T-helper 2 cell treated with Interferon-gamma antibody and Interleukin-4, amounts not matched to agents 5 μg/mL and 100 μg/mL, for 36 hours (primary cell): ENCODE data around the gene TPRN.

Experiments
- DNase-seq: peaks from one replicate; pipeline ENCODE4 v3.0.0; 2021; ENCODE audit warnings: low spot score
- H3K27ac Mint-ChIP-seq: one replicate; pipeline ENCODE4 v1.8.0; 2021; ENCODE audit warnings: mild to moderate bottlenecking, mixed read lengths
- H3K27me3 Mint-ChIP-seq: one replicate; pipeline ENCODE4 v1.8.0; 2021; ENCODE audit warnings: low read depth, mixed read lengths
- H3K36me3 Mint-ChIP-seq: one replicate; pipeline ENCODE4 v1.8.0; 2021; ENCODE audit warnings: low read depth, mixed read lengths
- H3K4me1 Mint-ChIP-seq: one replicate; pipeline ENCODE4 v1.8.0; 2021; ENCODE audit warnings: low read depth, mixed read lengths
- H3K4me3 Mint-ChIP-seq: one replicate; pipeline ENCODE4 v1.8.0; 2022; ENCODE audit warnings: mild to moderate bottlenecking, moderate library complexity, mixed read lengths
- H3K9me3 Mint-ChIP-seq: one replicate; pipeline ENCODE4 v1.8.0; 2021; ENCODE audit warnings: mixed read lengths

TPRN gene

DNA sequence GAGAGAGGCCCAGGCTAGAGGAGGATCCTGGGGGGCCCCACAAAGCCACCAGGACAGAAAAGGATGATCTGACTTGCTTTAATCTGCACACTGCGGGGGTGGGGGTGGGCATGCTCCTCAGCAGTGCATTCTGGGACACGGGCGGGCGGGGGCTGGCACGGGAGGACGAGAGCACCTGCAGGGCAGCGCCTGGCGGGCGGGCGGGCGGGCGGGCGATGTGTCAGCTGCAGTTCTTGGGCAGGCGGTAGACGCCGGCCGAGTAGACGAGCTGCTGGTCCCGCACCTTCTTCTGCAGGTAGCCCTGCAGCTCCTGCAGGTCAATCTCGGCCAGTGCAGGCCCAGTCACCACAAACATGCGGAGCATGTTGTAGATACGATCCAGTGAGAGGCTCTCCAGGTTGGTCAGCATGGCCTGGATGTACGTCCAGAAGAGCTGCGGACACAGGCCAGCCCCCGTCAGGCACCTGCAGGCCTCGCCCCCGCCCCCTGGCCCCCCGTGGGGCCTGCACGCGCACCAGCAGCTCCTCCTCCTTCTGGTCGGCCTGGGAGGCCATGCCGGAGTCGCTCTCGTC lies 25.7 kb downstream of the TPRN start:
- no peak for DNase-seq
- Mint-ChIP-seq H3K4me3 (no peak overlapping the region), H3K36me3 (peaks cover 4% of the 10 kb centered on the region)

DNA sequence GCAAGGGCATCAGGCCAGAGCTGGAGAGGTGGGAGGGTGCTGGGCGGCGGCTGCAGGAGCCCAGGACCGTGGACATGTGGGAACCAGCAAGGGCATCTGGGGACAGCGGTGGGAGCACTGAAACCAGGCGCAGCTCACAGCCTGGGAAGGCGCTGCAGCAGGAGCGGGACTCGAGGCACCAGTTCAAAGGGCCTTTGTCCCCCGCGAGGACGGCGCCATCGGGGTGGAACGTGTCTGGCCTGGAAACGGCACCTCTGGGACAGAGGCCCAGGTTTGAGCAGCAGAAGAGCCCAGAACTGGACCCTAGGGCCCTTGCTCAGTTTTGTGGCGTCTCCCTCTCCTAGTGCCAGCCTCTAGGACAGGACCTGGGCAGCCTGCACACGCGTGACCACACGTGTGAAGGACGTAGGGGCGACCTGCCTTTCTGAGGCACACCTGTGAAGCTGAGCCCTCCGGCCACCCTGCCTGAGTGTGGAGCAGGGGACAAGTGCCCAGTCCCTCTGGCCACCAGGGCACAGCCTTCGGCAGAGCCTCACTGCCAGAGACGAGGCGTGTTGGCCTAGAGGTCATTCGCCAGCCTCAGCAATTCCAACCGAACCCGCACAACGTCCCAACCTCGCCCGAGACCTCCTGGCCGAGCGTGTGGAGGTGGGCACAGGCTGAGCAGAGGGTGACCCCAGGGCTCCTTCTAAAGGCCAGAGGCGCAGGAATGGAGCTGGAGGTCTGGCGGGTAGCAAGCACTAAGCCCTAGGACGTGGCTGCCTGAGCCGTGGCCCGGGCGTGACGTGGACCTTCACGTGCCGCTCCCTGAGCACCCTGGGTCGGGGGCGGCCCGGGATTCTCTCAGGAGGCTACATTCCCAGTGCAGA lies 26.5 kb downstream of the TPRN start:
- H3K4me3 Mint-ChIP-seq = no peak overlapping the region
- H3K27me3 Mint-ChIP-seq = peaks cover 22% of the 10 kb centered on the region
- peaks cover 4% of the 10 kb centered on the region for H3K36me3 Mint-ChIP-seq
- H3K9me3 Mint-ChIP-seq = no peaks in the 10 kb centered on the region
- DNase-seq = no peak
- no peak overlapping the region for H3K27ac Mint-ChIP-seq
- H3K4me1 Mint-ChIP-seq = no peaks in the 10 kb centered on the region

More for the DNA sequence above, 25.7 kb downstream of the TPRN start:
- peaks cover 22% of the 10 kb centered on the region for H3K27me3 Mint-ChIP-seq
- H3K27ac Mint-ChIP-seq = no peak overlapping the region
- no peaks in the 10 kb centered on the region for H3K4me1 Mint-ChIP-seq
- H3K9me3 Mint-ChIP-seq = no peaks in the 10 kb centered on the region

DNA sequence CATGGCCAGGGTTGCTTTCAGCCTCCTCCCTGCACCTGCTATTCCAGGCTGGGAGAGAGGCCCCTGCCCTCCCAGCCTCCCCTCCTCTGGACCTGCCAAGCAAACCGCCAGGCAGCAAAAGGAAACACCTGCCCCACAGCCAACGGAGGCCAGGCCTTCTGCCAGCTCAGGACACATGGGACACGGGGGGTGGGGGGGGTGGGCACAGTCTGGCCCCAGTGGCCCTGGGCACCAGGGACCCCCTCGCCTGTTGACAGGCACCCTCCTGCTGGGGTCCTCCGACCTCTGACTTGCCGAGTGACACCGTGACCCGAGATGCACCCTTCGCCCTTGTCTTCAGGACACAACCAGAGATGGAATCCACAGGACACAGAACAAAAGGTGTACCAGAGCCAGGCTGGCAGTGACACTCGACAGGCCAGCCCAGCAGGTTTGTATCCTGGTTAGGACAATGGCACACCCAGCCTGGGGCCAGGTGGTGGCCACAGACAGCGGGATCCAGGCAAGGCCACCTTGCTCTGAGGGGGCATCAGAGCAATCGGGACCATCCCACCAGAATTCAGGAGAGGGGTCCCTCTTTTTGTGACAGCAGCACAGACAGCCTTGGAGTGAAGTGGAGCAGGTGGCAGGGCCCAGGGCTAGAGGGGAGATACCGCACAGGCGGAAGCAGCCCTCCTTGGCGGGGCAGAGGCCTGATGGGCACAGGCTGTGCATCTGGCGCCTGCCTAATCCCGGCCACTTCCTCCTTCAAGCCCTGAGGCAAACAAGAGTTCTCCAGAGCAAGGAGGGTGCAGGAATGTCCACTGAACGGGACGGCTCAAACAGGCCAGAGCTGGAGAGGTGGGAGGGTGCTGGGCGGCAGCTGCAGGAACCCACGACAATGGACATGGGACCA lies 27.4 kb downstream of the TPRN start:
- no peaks in the 10 kb centered on the region for H3K9me3 Mint-ChIP-seq
- H3K4me3 Mint-ChIP-seq = no peak overlapping the region
- no peaks in the 10 kb centered on the region for H3K4me1 Mint-ChIP-seq
- H3K27ac Mint-ChIP-seq = no peak overlapping the region
- DNase-seq = no peak
- peaks cover 4% of the 10 kb centered on the region for H3K36me3 Mint-ChIP-seq
- peaks cover 24% of the 10 kb centered on the region for H3K27me3 Mint-ChIP-seq

DNA sequence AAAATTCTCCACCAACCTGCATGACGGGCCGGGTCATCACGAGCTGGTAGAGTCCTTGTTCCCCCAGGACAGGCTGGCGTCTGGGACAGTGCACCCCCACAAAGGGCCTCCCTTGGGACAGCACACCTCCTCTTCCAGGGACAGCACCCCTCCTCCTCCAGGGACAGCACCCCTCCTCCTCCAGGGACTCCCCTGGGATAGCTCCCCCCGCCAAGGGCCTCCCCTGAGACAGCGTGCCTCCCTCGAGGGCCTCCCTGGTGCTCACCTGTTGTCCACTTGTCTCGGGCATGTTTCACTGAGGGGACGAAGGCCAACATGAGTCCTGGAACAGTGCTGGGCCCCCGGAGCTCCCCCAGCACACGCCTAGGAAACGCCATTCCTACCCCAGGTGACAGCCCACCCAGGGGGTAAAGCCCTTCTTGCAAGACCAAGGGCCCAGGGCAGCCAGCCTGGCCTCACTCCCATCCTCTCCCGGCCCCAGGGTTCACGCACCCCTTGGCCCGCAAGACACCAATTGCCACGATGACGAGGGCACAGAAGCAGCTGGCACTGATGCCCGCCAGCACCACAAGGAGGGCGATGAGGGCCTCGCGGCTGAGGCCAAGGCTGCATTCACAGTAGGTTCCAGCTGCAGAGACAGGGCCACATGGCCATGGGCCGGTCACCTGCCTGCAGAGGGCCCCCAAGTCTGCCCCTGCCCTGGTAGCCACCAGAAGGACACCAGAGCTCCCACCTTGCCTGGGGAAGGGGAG lies 29.2 kb downstream of the TPRN start:
- Mint-ChIP-seq H3K27ac (no peak overlapping the region), H3K4me3 (no peak overlapping the region), H3K36me3 (no peaks in the 10 kb centered on the region), H3K4me1 (no peaks in the 10 kb centered on the region), H3K27me3 (peaks cover 31% of the 10 kb centered on the region), H3K9me3 (no peaks in the 10 kb centered on the region)
- no peak for DNase-seq

DNA sequence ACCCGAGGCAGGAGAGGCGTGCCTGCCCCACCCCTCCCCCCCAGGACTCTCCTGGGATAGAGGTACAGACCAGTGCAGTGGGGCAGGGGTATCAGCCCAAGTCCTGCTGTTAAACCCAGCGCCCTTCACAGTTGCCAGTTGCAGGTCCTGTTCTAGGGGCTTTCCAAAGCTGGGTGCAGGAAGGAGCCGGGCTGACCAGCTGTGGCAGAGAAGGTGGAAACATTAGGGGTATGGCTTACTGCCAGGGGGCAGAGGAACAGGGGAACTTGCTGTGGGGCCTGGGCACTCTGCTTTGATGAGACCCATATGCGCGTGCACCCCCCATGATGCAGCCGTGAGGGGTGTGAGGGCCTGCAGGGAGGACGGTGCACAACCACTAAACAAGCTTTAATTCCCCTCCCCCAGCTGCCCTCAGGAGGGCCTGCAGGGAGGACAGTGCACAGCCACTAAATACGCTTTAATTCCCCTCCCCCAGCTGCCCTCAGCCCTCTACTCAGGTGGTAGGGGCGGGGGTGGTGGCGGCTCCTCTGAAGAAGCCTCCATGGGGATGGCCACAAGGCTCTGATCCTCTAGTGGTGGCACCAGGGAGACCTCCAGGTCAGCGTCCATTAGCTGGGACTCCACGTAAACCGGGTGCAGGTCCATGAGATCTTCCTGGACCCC lies 29.9 kb downstream of the TPRN start:
- Mint-ChIP-seq H3K4me1 (no peaks in the 10 kb centered on the region), H3K36me3 (no peaks in the 10 kb centered on the region), H3K27me3 (peaks cover 31% of the 10 kb centered on the region), H3K4me3 (no peak overlapping the region), H3K9me3 (no peaks in the 10 kb centered on the region), H3K27ac (no peak overlapping the region)
- DNase-seq = no peak

DNA sequence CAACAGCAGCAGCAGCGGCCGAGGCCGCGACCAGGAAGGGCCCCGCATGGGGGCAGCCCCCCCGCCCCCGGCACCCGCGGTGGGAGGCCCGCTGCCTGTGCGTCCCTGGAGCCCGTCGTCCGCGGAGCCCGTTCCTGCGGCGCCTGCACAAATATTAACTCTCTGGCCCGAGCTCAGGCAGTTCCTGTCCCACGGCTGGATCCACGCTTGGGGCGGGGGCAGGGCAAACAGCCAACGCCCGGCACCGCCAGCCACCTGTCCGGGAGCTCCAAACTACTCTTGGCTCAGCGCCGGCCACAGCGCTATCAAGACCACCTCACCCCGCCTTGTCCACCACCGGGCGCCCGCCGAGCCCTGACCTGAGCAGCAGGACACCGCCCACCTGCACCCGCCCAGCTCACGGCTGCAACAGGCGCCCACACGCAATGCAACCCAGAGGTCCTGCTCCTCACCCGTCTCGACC lies 30.6 kb downstream of the TPRN start, which contains the start of gene LRRC26:
TSS of gene LRRC26 (minus strand) at position 156 of the 463 bp plus-strand sequence. CDS start at position 48, 108 bp downstream.
- no peaks in the 10 kb centered on the region for H3K36me3 Mint-ChIP-seq
- DNase-seq = no peak
- H3K4me3 Mint-ChIP-seq = peak within 1 kb of the TSS; percentile 66
- no peaks in the 10 kb centered on the region for H3K4me1 Mint-ChIP-seq
- no peaks in the 10 kb centered on the region for H3K9me3 Mint-ChIP-seq
- H3K27me3 Mint-ChIP-seq = peaks cover 31% of the 10 kb centered on the region
- no peak within 1 kb of the TSS for H3K27ac Mint-ChIP-seq

DNA sequence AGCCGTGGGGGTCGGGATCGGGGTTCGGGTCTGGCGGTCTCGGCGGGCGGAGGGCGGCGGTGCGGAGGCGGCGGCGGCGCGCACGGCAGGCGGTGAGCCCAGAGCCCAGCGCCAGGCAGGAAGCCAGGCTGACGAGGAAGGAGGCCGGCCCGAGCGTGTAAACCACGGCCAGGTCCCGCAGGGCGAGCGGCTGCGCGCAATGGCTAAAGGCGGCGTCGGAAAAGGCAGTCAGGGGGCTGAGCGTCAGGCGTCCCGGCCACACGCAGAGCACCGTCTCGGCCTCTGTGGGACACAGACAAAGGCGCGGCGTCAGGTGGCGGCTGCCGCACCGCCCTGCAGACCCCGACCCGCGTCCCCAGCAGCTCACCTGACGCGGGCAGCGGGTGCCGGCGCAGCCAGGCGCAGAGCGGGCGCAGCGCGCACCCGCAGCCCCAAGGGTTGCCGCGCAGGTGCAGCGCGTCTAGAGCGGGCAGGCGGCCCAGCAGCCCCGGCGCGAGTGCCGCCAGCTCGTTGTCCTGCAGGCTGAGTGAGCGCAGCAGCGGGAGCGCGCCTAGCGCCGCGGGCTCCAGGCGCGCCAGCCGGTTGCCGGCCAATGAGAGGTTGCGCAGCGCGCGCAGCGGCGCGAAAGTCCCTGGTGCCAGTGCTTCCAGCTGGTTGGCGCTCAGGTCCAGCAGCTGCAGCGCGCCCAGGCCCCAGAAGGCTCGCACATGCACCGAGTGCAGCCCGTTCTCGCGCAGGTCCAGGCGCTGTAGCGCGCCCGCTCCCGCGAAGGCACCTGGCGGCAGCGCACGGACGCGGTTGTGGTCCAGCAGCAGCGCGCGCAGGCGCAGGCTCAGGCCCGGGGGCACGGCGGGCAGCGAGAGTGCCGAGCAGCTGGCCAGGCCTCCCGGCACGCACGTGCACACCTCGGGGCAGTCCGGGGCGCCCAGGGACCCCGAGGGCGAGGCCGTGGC lies 31.4 kb downstream of the TPRN start:
- H3K27me3 Mint-ChIP-seq = peaks cover 32% of the 10 kb centered on the region
- DNase-seq = no peak
- no peaks in the 10 kb centered on the region for H3K9me3 Mint-ChIP-seq
- H3K4me3 Mint-ChIP-seq = peak overlapping the region; percentile 66
- H3K36me3 Mint-ChIP-seq = no peaks in the 10 kb centered on the region
- H3K27ac Mint-ChIP-seq = no peak overlapping the region
- no peaks in the 10 kb centered on the region for H3K4me1 Mint-ChIP-seq

DNA sequence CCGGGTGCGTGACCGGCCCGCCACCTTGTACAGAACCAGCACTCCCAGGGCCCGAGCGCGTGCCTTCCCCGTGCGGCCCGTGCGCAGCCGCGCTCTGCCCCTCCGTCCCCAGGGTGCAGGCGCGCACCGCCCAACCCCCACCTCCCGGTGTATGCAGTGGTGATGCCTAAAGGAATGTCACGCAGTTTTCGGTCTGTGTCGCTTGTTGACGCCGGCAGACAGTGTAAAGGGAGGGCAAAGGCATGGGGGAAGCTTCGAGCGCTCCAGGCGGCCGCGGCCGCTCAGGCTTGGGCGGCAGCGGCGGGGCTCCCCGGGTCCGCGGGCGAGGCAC lies 32.0 kb downstream of the TPRN start:
- Mint-ChIP-seq H3K4me1 (no peaks in the 10 kb centered on the region), H3K27me3 (peaks cover 33% of the 10 kb centered on the region), H3K4me3 (peak overlapping the region; percentile 29), H3K9me3 (no peaks in the 10 kb centered on the region), H3K36me3 (no peaks in the 10 kb centered on the region), H3K27ac (no peak overlapping the region)
- no peak for DNase-seq

DNA sequence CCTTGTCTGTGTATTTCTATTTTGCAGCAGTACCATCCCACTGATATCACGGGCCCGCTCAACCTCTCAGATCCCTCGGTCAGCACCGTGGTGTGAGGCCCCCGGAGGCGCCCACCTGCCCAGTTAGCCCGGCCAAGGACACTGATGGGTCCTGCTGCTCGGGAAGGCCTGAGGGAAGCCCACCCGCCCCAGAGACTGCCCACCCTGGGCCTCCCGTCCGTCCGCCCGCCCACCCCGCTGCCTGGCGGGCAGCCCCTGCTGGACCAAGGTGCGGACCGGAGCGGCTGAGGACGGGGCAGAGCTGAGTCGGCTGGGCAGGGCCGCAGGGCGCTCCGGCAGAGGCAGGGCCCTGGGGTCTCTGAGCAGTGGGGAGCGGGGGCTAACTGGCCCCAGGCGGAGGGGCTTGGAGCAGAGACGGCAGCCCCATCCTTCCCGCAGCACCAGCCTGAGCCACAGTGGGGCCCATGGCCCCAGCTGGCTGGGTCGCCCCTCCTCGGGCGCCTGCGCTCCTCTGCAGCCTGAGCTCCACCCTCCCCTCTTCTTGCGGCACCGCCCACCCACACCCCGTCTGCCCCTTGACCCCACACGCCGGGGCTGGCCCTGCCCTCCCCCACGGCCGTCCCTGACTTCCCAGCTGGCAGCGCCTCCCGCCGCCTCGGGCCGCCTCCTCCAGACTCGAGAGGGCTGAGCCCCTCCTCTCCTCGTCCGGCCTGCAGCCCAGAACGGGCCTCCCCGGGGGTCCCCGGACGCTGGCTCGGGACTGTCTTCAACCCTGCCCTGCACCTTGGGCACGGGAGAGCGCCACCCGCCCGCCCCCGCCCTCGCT lies 32.6 kb downstream of the TPRN start:
- Mint-ChIP-seq H3K27ac (no peak overlapping the region), H3K9me3 (no peaks in the 10 kb centered on the region), H3K4me1 (no peaks in the 10 kb centered on the region), H3K4me3 (no peak overlapping the region), H3K27me3 (peaks cover 29% of the 10 kb centered on the region), H3K36me3 (no peaks in the 10 kb centered on the region)
- no peak for DNase-seq

DNA sequence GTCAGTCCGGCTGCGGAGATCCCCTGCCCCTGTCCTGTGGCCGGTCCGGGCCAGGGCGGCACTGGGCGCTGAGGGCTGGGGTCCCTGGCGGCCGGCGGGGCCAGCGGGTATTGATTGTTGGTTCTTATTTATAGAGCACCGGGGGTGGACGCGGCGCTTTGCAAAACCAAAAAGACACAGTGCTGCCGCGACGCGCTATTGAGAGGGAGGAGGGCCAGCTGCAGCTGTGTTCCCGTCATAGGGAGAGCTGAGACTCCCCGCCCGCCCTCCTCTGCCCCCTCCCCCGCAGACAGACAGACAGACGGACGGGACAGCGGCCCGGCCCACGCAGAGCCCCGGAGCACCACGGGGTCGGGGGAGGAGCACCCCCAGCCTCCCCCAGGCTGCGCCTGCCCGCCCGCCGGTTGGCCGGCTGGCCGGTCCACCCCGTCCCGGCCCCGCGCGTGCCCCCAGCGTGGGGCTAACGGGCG lies 33.2 kb downstream of the TPRN start:
- peaks cover 29% of the 10 kb centered on the region for H3K27me3 Mint-ChIP-seq
- H3K27ac Mint-ChIP-seq = no peak overlapping the region
- H3K4me1 Mint-ChIP-seq = no peaks in the 10 kb centered on the region
- no peaks in the 10 kb centered on the region for H3K9me3 Mint-ChIP-seq
- no peak overlapping the region for H3K4me3 Mint-ChIP-seq
- no peak for DNase-seq
- no peaks in the 10 kb centered on the region for H3K36me3 Mint-ChIP-seq

DNA sequence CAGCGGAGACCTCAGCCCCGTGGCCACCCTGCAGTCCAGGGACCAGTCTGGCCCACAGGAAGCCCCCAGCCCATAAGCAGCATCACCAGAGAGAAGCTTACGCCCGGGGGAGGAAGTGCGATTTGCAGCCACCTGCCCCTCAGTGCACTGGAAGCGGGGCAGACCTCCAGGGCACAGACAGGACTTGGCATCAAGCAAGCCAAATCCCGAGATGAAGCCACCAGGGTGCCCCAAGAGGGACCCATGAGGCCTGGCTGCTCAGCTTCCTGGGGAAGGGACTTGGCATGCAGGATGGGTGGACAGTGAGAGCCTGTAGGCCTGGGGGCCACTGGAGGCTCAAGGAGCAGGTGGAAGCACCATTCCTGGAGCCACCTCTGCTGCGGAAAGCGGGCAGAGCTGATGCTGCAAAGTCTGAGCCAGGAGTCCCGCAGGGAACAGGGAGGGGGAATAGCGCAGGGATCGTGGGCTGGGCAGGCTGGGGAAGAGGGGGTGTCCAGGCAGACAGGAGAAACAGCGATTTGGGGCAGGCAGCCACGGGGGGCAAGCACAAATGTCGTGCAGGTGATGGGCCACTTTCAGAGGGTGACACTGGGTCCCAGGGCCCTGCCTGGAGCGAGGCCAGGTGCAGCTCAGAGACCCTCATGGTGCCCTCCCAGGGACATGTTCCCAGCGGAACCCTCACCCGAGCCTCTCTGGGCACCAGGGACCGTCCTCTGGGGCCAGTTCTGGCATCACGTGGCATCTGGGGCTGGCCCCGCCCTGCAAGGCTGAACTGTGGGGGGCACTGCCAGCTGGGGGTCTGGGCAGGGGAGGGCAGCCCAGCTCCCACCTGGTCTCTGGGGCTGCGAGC lies 33.9 kb downstream of the TPRN start:
- Mint-ChIP-seq H3K27ac (no peak overlapping the region), H3K4me3 (no peak overlapping the region), H3K4me1 (no peaks in the 10 kb centered on the region), H3K27me3 (peaks cover 30% of the 10 kb centered on the region), H3K9me3 (no peaks in the 10 kb centered on the region), H3K36me3 (no peaks in the 10 kb centered on the region)
- no peak for DNase-seq
